ENCODE measurements around the gene M1AP. TPM values are rescaled to one million over a fixed set of nuclear protein-coding genes. Genes with fewer than 3 reads are reported as not detected.

The M1AP gene
- total and polyA plus RNA-seq, 9 of the 15 experiments (the other 6 are each of a cell fraction or from before 2014, with no cell fraction given): 0.06 to 0.33 (median 0.11) TPM; not detected in 4

DNA sequence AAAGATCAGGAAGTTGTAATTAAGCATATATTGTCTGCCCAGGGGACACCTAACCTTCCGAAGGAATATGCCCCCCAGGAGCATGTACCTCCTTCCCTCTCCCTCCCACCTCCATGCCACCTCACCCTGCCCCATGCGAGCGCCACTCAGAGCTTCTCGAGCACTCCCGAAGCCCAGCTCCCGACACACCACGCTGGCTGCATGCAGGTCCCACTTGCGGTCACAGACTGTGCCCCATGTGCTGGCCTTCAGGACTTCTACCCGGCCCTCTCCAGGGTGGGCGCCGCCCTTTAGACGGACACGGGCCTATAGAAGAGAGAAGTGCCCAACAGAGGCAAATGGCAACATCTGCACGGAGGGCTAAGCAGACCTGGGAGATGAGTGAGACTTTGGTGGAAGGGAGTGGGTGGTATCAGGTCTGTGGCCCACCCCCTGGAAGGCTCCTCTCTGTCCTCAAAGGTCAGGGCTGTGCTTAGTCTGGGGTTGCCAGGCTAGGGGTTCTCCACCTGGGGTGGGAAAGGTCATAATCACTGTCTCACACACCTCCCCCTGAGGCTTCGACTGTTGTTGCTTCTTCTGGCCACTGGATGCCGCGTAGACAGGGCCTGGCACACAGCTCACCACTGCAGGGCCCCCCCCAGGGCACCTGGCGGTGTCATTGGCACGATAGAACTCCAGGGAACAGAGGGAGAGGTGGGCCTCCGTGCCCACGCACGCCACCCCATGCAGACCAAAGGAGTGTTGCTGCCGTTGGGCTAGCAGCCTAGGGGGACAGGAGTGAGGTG, 111.8 kb downstream of the M1AP start:
- TF ChIP-seq, protein P1, sequence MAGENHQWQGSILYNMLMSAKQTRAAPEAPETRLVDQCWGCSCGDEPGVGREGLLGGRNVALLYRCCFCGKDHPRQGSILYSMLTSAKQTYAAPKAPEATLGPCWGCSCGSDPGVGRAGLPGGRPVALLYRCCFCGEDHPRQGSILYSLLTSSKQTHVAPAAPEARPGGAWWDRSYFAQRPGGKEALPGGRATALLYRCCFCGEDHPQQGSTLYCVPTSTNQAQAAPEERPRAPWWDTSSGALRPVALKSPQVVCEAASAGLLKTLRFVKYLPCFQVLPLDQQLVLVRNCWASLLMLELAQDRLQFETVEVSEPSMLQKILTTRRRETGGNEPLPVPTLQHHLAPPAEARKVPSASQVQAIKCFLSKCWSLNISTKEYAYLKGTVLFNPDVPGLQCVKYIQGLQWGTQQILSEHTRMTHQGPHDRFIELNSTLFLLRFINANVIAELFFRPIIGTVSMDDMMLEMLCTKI (IDR thresholded peaks at IDR 0.05; ENCODE audit: partially characterized antibody): no peak
- TF ChIP-seq NELFE (IDR thresholded peaks at IDR 0.05; ENCODE audit: insufficient read depth, insufficient read length): no peak
- no peak for TF ChIP-seq BRCA1 (IDR thresholded peaks at IDR 0.05)
- TF ChIP-seq BRCA1 (CRISPR knock-in tag; IDR thresholded peaks at IDR 0.05): no peak
- TF ChIP-seq POLR2G (IDR thresholded peaks at IDR 0.05; ENCODE audit: low read depth, low read length): peak; percentile 56
- POLR2A ChIA-PET: interaction anchor here (0.6 kb wide), 1 partner anchor 21 kb away, joined by 3 read pairs; no protein-coding TSS in a partner anchor
- H3K9me3 ChIP-seq (replicated peaks; ENCODE audit: control insufficient read depth, insufficient read depth, low read depth, low read length): no peaks in the 10 kb centered on the region
- peaks cover 8% of the 10 kb centered on the region for H3K79me2 ChIP-seq (ENCODE audit: control insufficient read depth, insufficient read depth, low read length)
- no TSS peak for BruUV-seq (replicated peaks)
- 50% methylated on average over 18 of the region's 23 CpGs for WGBS (ENCODE audit: insufficient coverage, low coverage, missing lambda C conversion rate)
- H3K36me3 ChIP-seq (ENCODE audit: control insufficient read depth, insufficient read depth, low read length): peaks cover 24% of the 10 kb centered on the region
- H3K9ac ChIP-seq (ENCODE audit: insufficient read depth in 1 of 2, low read depth in 2 of 2, low read length in 2 of 2): peak overlapping the region in 1 of 2 experiments; percentile 37; a peak in 1 of 4 replicates
- no peaks in the 10 kb centered on the region for H3K27me3 ChIP-seq (ENCODE audit: control insufficient read depth in 2 of 2, insufficient read depth in 2 of 2, low read length in 2 of 2)
- H3K4me2 ChIP-seq (ENCODE audit: insufficient read depth, low read length): no peak overlapping the region
- in situ Hi-C loops (cut with MboI) (no loop called here), intact Hi-C loops (cut with micrococcal nuclease) (no loop called here)
- CTCF ChIA-PET (ENCODE audit: low intra/inter-chr PET ratio): interaction anchor here (0.6 kb wide), 1 partner anchor 58 kb away, joined by 3 read pairs; no protein-coding TSS in a partner anchor
- peaks cover 11 to 20% of the 10 kb centered on the region in 2 experiments; a peak in 4 of 5 replicates for H3K4me1 ChIP-seq (replicated peaks in 1 of 2; ENCODE audit: control insufficient read depth in 2 of 2, insufficient read depth in 2 of 2, low read length in 2 of 2)
- H3K27ac ChIP-seq (ENCODE audit: extremely low read depth, low read depth, low read length): no peak overlapping the region
- DNase-seq (ENCODE audit: extremely low read depth in 1 of 4, low spot score in 3 of 4) (no peak), ATAC-seq (no peak), FAIRE-seq (no peak)
- no peak overlapping the region for H3K4me3 ChIP-seq
- no peaks in the 10 kb centered on the region for H4K20me1 ChIP-seq (replicated peaks; ENCODE audit: control insufficient read depth, insufficient read depth, low read length)
- no peak overlapping the region for H2AFZ ChIP-seq (ENCODE audit: low read depth, low read length)
- no peaks in the 10 kb centered on the region for H3K9me1 ChIP-seq (ENCODE audit: control insufficient read depth, insufficient read depth, low read length)
